PC-3 (cell line): ENCODE measurements around the gene PDZRN3. TPM values are rescaled to one million over a fixed set of nuclear protein-coding genes. Genes with fewer than 3 reads are reported as not detected.

Experiments used
- ATAC-seq: fragments of 200-7000 bp; cut with Tn5 transposase; 2 replicates; pipeline ENCODE4 v1.9.1; 2020; ENCODE audit warnings: mild to moderate bottlenecking, moderate library complexity
- BruUV-seq: library from RNA; stranded (reverse); fragments of 400-500 nt; replicated peaks from 2 replicates; lab custom pipeline; 2021; lab: Mats Ljungman, UMichigan
- CTCF ChIA-PET: fragments of 300-600 bp; sonication (Branson Sonifier 250); formaldehyde crosslinking; loops from one replicate; lab custom pipeline; 2022; ENCODE audit warnings: antibody characterized with exemption; lab: Charles Lee
- POLR2A ChIA-PET: fragments of 300-600 bp; sonication (Branson Sonifier 250); formaldehyde crosslinking; loops from one replicate; lab custom pipeline; 2022; ENCODE audit warnings: antibody characterized with exemption; ENCODE audit not compliant: unreplicated experiment; lab: Charles Lee
- DNase-seq: peaks from one replicate; pipeline ENCODE4 v3.0.0-alpha.2; 2015
- H2AFZ ChIP-seq: fragments of 300-600 bp; sonication (generic); 2 replicates; pipeline ENCODE4 v1.6.0; 2016; ENCODE audit warnings: antibody characterized with exemption, low read length
- H3F3A ChIP-seq: fragments of 300-600 bp; sonication (generic); one replicate; pipeline ENCODE4 v1.6.0; 2017; ENCODE audit warnings: antibody characterized with exemption, low read length, control low read depth, mild to moderate bottlenecking; ENCODE audit not compliant: unreplicated experiment
- H3K27ac ChIP-seq: fragments of 300-600 bp; sonication (generic); 2 replicates; pipeline ENCODE4 v1.5.1; 2016; ENCODE audit warnings: mild to moderate bottlenecking, low read length
- H3K27me3 ChIP-seq: fragments of 300-600 bp; sonication (generic); 2 replicates; pipeline ENCODE4 v1.6.1; 2016; ENCODE audit warnings: low read length, mixed read lengths
- H3K36me3 ChIP-seq: fragments of 300-600 bp; sonication (generic); 2 replicates; pipeline ENCODE4 v1.6.1; 2016; ENCODE audit warnings: low read depth, mixed run types, low read length, mixed read lengths
- H3K4me1 ChIP-seq: fragments of 300-600 bp; sonication (generic); 2 replicates; pipeline ENCODE4 v1.5.1; 2016; ENCODE audit warnings: low read length; ENCODE audit not compliant: insufficient read depth
- H3K4me2 ChIP-seq: fragments of 300-600 bp; sonication (generic); 2 replicates; pipeline ENCODE4 v1.6.0; 2016; ENCODE audit warnings: low read length
- H3K4me3 ChIP-seq: fragments of 300-600 bp; sonication (generic); 2 replicates; pipeline ENCODE4 v1.5.1; 2016; ENCODE audit warnings: mild to moderate bottlenecking, low read length, mixed read lengths
- H3K79me2 ChIP-seq: fragments of 300-600 bp; sonication (generic); 2 replicates; pipeline ENCODE4 v1.6.1; 2017; ENCODE audit warnings: low read length, mixed read lengths
- H3K9ac ChIP-seq: fragments of 300-600 bp; sonication (generic); 2 replicates; pipeline ENCODE4 v1.6.0; 2016; ENCODE audit warnings: mild to moderate bottlenecking, low read length
- H3K9me2 ChIP-seq: fragments of 300-600 bp; sonication (generic); replicated peaks from 2 replicates; pipeline ENCODE4 v1.6.1; 2016; ENCODE audit warnings: mixed run types, low read length, mixed read lengths
- H3K9me3 ChIP-seq: fragments of 300-600 bp; sonication (generic); 2 replicates; pipeline ENCODE4 v1.6.1; 2016; ENCODE audit warnings: low read length, mixed read lengths
- H4K20me1 ChIP-seq: fragments of 300-600 bp; sonication (generic); 2 replicates; pipeline ENCODE4 v1.6.1; 2016; ENCODE audit warnings: low read length, mixed read lengths
- EZH2 ChIP-seq: fragments of 300-600 bp; sonication (generic); IDR thresholded peaks from one replicate; pipeline ENCODE4 v1.6.1; 2017; ENCODE audit warnings: antibody characterized with exemption, mild to moderate bottlenecking, low read length; ENCODE audit not compliant: unreplicated experiment
- EZH2phosphoT487 ChIP-seq: fragments of 300-600 bp; sonication (generic); IDR thresholded peaks from 2 replicates; pipeline ENCODE4 v1.6.1; 2018; ENCODE audit warnings: mild to moderate bottlenecking, antibody characterized with exemption, low read length, borderline replicate concordance
- intact Hi-C: fragments of 100-400 bp; cut with micrococcal nuclease; formaldehyde crosslinking; loops from 2 replicates; pipeline ENCODE4 v1.9.0; 2023
- total RNA-seq: library from RNA; depleted of rRNA; stranded (reverse); fragments of >200 nt; gene quantifications from 2 replicates; pipeline ENCODE4 v1.2.3, GENCODE V29; 2014
- TF ChIP-seq, protein P1 (sequence below): fragments of 300-600 bp; sonication (generic); conservative IDR thresholded peaks from 2 replicates; pipeline ENCODE4 v1.5.1; 2017; ENCODE audit warnings: antibody characterized with exemption, low read depth, mild to moderate bottlenecking, low read length

The PDZRN3 gene
- total RNA-seq, 1 experiment from 2014 or later: not detected

DNA sequence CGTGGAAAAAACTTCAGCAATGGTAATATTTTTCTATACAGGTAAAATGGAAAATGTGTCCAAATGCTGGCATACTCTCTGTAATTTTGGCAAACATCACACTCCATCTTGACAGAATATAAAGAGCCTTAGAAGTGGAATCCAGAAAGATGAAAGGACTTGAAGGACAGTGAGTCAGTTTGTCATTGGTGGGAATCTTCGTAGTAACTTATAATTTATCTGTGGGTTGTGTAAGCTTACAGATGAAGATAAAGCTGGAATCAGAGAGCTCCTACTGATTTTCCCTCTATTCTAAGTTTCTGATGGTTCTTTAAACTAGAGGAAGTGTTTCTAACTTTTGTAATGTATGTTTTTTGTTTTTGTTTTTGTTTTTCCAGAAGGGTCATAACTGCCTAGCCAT lies 8.7 kb upstream of the PDZRN3 start:
- no peaks in the 10 kb centered on the region for H3K79me2 ChIP-seq
- POLR2A ChIA-PET: no interaction called here

GRCh38 chr3:73626106-73626505 lies 1.4 kb upstream of the PDZRN3 start:
- Histone ChIP-seq H3K27me3 (0 out of 2 replicates have a peak, but pooled peaks cover 14% of the 10 kb centered on the region), H3K9ac (no peak overlapping the region), H4K20me1 (no peaks in the 10 kb centered on the region), H3K4me2 (no peak overlapping the region), H2AFZ (no peak overlapping the region), H3K4me3 (no peak overlapping the region), H3F3A (no peaks in the 10 kb centered on the region), H3K79me2 (no peaks in the 10 kb centered on the region), H3K4me1 (no peaks in the 10 kb centered on the region), H3K9me2 (no peaks in the 10 kb centered on the region), H3K36me3 (no peaks in the 10 kb centered on the region), H3K9me3 (0 out of 2 replicates have a peak, but pooled peaks cover 3% of the 10 kb centered on the region), H3K27ac (no peak overlapping the region)
- no peak for ATAC-seq
- TF ChIP-seq, protein P1, sequence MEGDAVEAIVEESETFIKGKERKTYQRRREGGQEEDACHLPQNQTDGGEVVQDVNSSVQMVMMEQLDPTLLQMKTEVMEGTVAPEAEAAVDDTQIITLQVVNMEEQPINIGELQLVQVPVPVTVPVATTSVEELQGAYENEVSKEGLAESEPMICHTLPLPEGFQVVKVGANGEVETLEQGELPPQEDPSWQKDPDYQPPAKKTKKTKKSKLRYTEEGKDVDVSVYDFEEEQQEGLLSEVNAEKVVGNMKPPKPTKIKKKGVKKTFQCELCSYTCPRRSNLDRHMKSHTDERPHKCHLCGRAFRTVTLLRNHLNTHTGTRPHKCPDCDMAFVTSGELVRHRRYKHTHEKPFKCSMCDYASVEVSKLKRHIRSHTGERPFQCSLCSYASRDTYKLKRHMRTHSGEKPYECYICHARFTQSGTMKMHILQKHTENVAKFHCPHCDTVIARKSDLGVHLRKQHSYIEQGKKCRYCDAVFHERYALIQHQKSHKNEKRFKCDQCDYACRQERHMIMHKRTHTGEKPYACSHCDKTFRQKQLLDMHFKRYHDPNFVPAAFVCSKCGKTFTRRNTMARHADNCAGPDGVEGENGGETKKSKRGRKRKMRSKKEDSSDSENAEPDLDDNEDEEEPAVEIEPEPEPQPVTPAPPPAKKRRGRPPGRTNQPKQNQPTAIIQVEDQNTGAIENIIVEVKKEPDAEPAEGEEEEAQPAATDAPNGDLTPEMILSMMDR: no peak
- TF ChIP-seq EZH2: no peak
- TF ChIP-seq EZH2phosphoT487: no peak
- ChIA-PET POLR2A (no interaction called here), CTCF (no interaction called here)
- no TSS peak for BruUV-seq
- no peak for DNase-seq
- intact Hi-C loops: no loop called here

More for the DNA sequence above, 8.7 kb upstream of the PDZRN3 start:
- Histone ChIP-seq H3K9me3 (peaks cover 6% of the 10 kb centered on the region; the same call in 1 of the 2 replicates), H2AFZ (no peak overlapping the region), H3K9ac (no peak overlapping the region), H4K20me1 (no peaks in the 10 kb centered on the region), H3F3A (no peaks in the 10 kb centered on the region), H3K4me1 (no peaks in the 10 kb centered on the region), H3K27ac (no peak overlapping the region), H3K4me2 (no peak overlapping the region), H3K4me3 (no peak overlapping the region), H3K27me3 (no peaks in the 10 kb centered on the region), H3K36me3 (no peaks in the 10 kb centered on the region), H3K9me2 (no peaks in the 10 kb centered on the region)
- intact Hi-C loops: no loop called here
- CTCF ChIA-PET: no interaction called here
- ATAC-seq (no peak), DNase-seq (no peak)
- TF ChIP-seq, protein P1: no peak
- TF ChIP-seq EZH2phosphoT487 (no peak), EZH2 (no peak)
- BruUV-seq: no TSS peak

DNA sequence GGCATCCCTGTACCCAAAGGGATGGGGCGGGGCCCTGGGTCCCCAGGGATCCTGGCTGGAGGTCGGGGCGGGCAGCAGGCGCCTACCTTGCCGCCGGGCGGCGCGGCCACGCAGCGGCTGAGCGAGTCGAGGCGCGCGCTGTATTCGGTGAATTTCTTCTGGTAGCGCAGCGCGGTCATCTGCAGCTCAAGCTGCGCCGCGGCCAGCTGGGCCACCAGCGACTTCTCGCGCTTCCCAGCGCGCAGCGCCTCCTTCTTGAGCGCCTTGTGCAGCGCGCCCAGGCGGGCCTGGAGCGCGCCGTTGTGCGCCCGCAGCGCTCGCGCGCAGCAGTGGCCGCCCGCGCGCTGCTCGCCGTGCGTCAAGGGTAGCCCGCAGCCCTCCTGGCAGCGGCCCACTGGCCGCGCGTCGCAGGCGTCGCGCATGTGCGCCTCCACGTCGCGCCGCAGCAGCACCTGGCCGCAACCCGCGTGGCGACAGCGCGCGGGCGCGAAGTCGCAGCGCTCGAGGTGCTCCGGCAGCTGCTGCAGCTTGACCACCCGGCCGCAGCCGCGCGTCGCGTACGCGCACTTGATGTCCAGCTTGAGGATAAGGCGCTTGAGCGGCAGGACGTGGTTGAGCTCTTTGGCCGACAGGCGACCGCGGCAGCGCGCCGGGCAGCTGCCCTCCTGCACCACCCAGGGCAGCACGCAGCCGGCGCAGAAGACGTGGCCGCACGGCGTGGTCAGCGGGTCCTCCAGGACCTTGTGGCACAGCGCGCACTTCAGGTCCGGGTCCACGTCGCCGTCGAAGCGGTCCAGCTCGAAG lies 522 bp downstream of the PDZRN3 start:
- Histone ChIP-seq H3K4me1 (no peaks in the 10 kb centered on the region), H4K20me1 (no peaks in the 10 kb centered on the region), H3K9me2 (no peaks in the 10 kb centered on the region), H3K36me3 (no peaks in the 10 kb centered on the region), H3K9ac (no peak overlapping the region), H3K27ac (no peak overlapping the region), H3K79me2 (no peaks in the 10 kb centered on the region), H3K4me3 (no peak overlapping the region), H3K27me3 (0 out of 2 replicates have a peak, but pooled peaks cover 18% of the 10 kb centered on the region), H3F3A (no peaks in the 10 kb centered on the region), H2AFZ (no peak overlapping the region), H3K9me3 (0 out of 2 replicates have a peak, but pooled peaks cover 3% of the 10 kb centered on the region), H3K4me2 (no peak overlapping the region)
- intact Hi-C loops: no loop called here
- TF ChIP-seq, protein P1: no peak
- TF ChIP-seq EZH2 (no peak), EZH2phosphoT487 (no peak)
- no peak for ATAC-seq
- POLR2A ChIA-PET: no interaction called here
- CTCF ChIA-PET: no interaction called here
- no peak for DNase-seq
- BruUV-seq: no TSS peak
